ENCODE measurements around the gene NOP58.
A peak's percentile ranks its signal among the peaks of the same experiment; 100 is the strongest.

NOP58 gene

DNA sequence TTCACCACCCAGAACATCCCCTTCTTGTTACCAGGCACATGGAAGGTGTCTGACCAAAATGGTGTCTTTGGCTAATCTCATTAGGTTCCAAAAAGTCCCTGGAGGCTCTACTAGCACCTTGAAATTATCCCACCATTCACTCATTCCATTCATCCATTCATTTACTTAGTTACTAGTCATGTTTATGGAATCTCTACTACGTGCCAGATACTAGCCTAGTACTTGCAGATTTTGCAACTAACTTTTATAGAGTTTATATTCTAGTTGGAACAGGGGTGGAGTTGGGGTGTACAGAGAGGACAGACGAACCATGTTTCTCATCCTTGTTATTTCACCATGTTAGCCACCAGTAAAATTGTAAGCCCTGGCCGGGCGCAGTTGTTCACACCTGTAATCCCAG, 4.0 kb upstream of the NOP58 start:
- TF ChIP-seq, protein P1, sequence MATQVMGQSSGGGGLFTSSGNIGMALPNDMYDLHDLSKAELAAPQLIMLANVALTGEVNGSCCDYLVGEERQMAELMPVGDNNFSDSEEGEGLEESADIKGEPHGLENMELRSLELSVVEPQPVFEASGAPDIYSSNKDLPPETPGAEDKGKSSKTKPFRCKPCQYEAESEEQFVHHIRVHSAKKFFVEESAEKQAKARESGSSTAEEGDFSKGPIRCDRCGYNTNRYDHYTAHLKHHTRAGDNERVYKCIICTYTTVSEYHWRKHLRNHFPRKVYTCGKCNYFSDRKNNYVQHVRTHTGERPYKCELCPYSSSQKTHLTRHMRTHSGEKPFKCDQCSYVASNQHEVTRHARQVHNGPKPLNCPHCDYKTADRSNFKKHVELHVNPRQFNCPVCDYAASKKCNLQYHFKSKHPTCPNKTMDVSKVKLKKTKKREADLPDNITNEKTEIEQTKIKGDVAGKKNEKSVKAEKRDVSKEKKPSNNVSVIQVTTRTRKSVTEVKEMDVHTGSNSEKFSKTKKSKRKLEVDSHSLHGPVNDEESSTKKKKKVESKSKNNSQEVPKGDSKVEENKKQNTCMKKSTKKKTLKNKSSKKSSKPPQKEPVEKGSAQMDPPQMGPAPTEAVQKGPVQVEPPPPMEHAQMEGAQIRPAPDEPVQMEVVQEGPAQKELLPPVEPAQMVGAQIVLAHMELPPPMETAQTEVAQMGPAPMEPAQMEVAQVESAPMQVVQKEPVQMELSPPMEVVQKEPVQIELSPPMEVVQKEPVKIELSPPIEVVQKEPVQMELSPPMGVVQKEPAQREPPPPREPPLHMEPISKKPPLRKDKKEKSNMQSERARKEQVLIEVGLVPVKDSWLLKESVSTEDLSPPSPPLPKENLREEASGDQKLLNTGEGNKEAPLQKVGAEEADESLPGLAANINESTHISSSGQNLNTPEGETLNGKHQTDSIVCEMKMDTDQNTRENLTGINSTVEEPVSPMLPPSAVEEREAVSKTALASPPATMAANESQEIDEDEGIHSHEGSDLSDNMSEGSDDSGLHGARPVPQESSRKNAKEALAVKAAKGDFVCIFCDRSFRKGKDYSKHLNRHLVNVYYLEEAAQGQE (IDR thresholded peaks at IDR 0.05; ENCODE audit: insufficient replicate concordance, low read depth), result no peak
- no peak for TF ChIP-seq SPI1 (IDR thresholded peaks at IDR 0.05; ENCODE audit: borderline replicate concordance, low read depth)
- no peak for TF ChIP-seq POLR2AphosphoS5 (IDR thresholded peaks at IDR 0.05; ENCODE audit: low read depth)
- Histone ChIP-seq H3K27me3 (ENCODE audit: insufficient read depth, poor library complexity, severe bottlenecking) (no peaks in the 10 kb centered on the region), H3K4me3 (replicated peaks; ENCODE audit: insufficient read depth, low read length) (no peak overlapping the region), H3K27ac (replicated peaks) (no peak overlapping the region)
- DNase-seq (ENCODE audit: low read depth in 1 of 2, low spot score in 1 of 2), result no peak

DNA sequence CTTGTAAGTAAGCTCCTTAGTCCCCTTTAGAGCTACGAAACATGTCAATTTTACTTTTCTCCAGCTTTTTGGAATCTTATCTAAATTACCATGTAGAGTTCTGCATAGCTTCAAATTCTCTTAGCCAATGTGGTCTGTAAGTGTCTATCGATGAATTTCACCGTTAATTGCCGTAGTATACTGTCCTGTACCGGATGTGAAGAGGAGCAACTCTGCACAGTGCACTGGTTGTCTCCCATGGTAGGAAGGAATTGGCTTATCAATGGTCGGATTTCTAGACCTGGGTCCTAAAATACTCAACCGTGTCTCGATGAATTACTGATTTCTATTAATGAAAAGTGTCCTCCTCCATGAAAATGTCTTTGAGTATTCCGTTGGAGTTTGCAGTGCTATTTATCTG, 1.9 kb downstream of the NOP58 start:
- peak overlapping the region; percentile 99 for H3K27ac ChIP-seq (replicated peaks)

DNA sequence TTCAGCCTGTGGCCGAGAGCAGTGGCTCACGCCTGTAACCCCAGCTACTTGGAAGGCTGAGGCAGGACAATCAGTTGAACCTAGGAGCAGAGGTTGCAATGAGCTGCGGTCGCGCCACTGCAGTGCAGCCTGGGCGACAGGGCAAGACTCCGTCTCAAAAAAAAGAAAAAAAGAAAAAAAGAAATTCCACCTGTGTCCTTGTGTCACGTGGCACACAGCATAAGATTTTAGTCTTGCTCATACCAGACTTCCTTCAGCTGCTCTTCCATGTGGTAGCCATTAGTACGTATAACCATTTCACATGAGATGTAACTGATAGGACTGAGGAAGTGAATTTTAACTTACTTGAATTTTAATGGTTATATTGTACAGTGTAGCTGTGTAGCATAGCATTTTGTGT, 4.0 kb downstream of the NOP58 start:
- Histone ChIP-seq H3K4me3 (replicated peaks; ENCODE audit: insufficient read depth, low read length) (peak overlapping the region; percentile 8; the same call in 1 of the 2 replicates), H3K27ac (replicated peaks) (no peak overlapping the region; the same call in 1 of the 2 replicates), H3K27me3 (ENCODE audit: insufficient read depth, poor library complexity, severe bottlenecking) (no peaks in the 10 kb centered on the region)
- DNase-seq (ENCODE audit: low read depth in 1 of 2, low spot score in 1 of 2), result peak; percentile 58 to 63
- TF ChIP-seq, protein P1 (IDR thresholded peaks at IDR 0.05; ENCODE audit: insufficient replicate concordance, low read depth), result no peak
- TF ChIP-seq, protein P2, sequence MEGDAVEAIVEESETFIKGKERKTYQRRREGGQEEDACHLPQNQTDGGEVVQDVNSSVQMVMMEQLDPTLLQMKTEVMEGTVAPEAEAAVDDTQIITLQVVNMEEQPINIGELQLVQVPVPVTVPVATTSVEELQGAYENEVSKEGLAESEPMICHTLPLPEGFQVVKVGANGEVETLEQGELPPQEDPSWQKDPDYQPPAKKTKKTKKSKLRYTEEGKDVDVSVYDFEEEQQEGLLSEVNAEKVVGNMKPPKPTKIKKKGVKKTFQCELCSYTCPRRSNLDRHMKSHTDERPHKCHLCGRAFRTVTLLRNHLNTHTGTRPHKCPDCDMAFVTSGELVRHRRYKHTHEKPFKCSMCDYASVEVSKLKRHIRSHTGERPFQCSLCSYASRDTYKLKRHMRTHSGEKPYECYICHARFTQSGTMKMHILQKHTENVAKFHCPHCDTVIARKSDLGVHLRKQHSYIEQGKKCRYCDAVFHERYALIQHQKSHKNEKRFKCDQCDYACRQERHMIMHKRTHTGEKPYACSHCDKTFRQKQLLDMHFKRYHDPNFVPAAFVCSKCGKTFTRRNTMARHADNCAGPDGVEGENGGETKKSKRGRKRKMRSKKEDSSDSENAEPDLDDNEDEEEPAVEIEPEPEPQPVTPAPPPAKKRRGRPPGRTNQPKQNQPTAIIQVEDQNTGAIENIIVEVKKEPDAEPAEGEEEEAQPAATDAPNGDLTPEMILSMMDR (IDR thresholded peaks at IDR 0.05; ENCODE audit: insufficient read depth, low read length), result no peak
- TF ChIP-seq SPI1 (IDR thresholded peaks at IDR 0.05; ENCODE audit: borderline replicate concordance, low read depth) (peak; percentile 71; the same call in 1 of the 2 replicates), GABPA (IDR thresholded peaks at IDR 0.05; ENCODE audit: low read depth) (no peak), POLR2AphosphoS5 (IDR thresholded peaks at IDR 0.05; ENCODE audit: low read depth) (0 out of 2 replicates have a peak, but pooled peaks have one; percentile 44)

More for the DNA sequence above, 1.9 kb downstream of the NOP58 start:
- H3K27me3 ChIP-seq (ENCODE audit: insufficient read depth, poor library complexity, severe bottlenecking), result no peaks in the 10 kb centered on the region
- peak; percentile 3 to 50 for DNase-seq (ENCODE audit: low read depth in 1 of 2, low spot score in 1 of 2)
- TF ChIP-seq POLR2AphosphoS5 (IDR thresholded peaks at IDR 0.05; ENCODE audit: low read depth), result no peak
- TF ChIP-seq, protein P1 (IDR thresholded peaks at IDR 0.05; ENCODE audit: insufficient replicate concordance, low read depth), result no peak
- TF ChIP-seq, protein P2 (IDR thresholded peaks at IDR 0.05; ENCODE audit: insufficient read depth, low read length), result no peak
- no peak for TF ChIP-seq SPI1 (IDR thresholded peaks at IDR 0.05; ENCODE audit: borderline replicate concordance, low read depth)
- no peak for TF ChIP-seq GABPA (IDR thresholded peaks at IDR 0.05; ENCODE audit: low read depth)
- H3K4me3 ChIP-seq (replicated peaks; ENCODE audit: insufficient read depth, low read length), result peak overlapping the region; percentile 80

Data from HL-60 (cell line).